Prostate gland (tissue), 2 donors: Measurements from ENCODE around the gene CXCR4. TPM values are rescaled to one million over a fixed set of nuclear protein-coding genes. Genes with fewer than 3 reads are reported as not detected.

Experiments used
- DNase-seq: peaks from one replicate; pipeline ENCODE4 v3.0.0-alpha.2; 2019; ENCODE audit warnings: low spot score
- H3K27ac ChIP-seq, 2 donors: fragments of 200-600 bp; sonication (generic); 2 replicates each; pipeline ENCODE4 v1.5.1; 2017 to 2019
- H3K27me3 ChIP-seq: fragments of 200-600 bp; sonication (generic); replicated peaks from 2 replicates; pipeline ENCODE4 v1.5.1; 2019; ENCODE audit not compliant: insufficient read depth
- H3K36me3 ChIP-seq, 2 donors: fragments of 200-600 bp; sonication (generic); 1 replicate in 1 of 2; 2 replicates in 1 of 2; pipeline versions ENCODE4 v1.5.1 to v1.8.1; 2017 to 2019
- H3K4me1 ChIP-seq: fragments of 200-600 bp; sonication (generic); replicated peaks from 2 replicates; pipeline ENCODE4 v1.5.1; 2019
- H3K4me3 ChIP-seq, 2 donors: fragments of 200-600 bp; sonication (generic); 2 replicates each; pipeline ENCODE4 v1.5.1; 2017 to 2019
- H3K9me3 ChIP-seq: fragments of 200-600 bp; sonication (generic); 2 replicates; pipeline ENCODE4 v1.5.1; 2017
- CTCF ChIP-seq, 4 experiments: fragments of 200-600 bp in 2 of 4; fragments of 450-650 bp in 2 of 4; sonication (generic) in 2 of 4; IDR thresholded peaks; 1 replicate in 3 of 4; 2 replicates in 1 of 4; pipeline ENCODE4 v1.5.1; 2016 to 2019; ENCODE audit warnings: antibody characterized with exemption in 4 of 4, mild to moderate bottlenecking in 2 of 4, moderate library complexity in 2 of 4
- POLR2A ChIP-seq: fragments of 450-650 bp; IDR thresholded peaks from one replicate; pipeline ENCODE4 v1.6.1; 2016; ENCODE audit warnings: antibody characterized with exemption, mild to moderate bottlenecking
- POLR2AphosphoS5 ChIP-seq: sonication (generic); formaldehyde crosslinking; IDR thresholded peaks from one replicate; pipeline ENCODE4 v1.6.1; 2017; ENCODE audit warnings: antibody characterized with exemption
- WGBS: methylation state at CpG from one replicate; pipeline ENCODE4 v1.1.5; 2018; 5-methylcytosine and 5-hydroxymethylcytosine counted together
- intact Hi-C: fragments of 100-400 bp; cut with DNase I; formaldehyde crosslinking; loops from one replicate; pipeline ENCODE4 v1.14.2; 2022
- total RNA-seq, 2 donors: library from RNA; depleted of rRNA; stranded (reverse); fragments of >200 nt; gene quantifications; one replicate each; pipeline ENCODE4 v1.1.0, GENCODE V29; 2016

Gene CXCR4
- total RNA-seq, 2 donors from 2014 or later = 20.9 to 27.2 TPM

DNA sequence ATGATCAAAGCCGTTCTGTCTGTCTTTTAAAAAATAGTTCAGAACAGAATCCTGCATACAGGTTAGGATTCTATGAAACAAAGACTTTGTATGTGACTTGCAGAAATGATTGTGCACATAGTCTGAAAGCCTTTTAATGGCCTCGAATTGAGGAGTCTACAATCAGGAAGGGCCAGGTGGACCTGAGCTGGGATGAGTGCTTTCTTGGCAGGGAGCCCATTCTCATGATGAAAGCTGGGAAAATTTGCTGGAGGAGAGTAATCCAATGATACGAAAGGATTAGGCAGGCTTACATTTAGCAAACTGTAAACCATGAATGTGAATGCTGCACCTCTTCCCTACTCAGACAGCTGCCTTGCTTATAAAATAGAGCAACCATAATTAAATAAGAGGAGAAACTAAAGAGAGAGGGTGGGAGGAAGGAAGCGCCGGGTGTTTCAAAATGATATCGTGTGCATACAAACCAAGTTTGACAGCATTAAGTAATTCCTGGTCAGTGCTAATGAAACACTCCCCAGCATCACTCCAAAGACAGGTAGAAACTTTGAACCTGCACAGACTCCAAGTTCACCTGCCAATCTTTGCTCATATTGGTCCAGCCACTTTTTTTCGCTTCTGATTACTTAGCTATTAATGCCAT is 23.7 kb upstream of the CXCR4 start:
- DNase-seq = no peak
- H3K4me3 ChIP-seq = no peak overlapping the region
- H3K4me1 ChIP-seq = no peaks in the 10 kb centered on the region
- H3K36me3 ChIP-seq = no peaks in the 10 kb centered on the region
- H3K9me3 ChIP-seq = no peaks in the 10 kb centered on the region
- TF ChIP-seq POLR2A = no peak
- TF ChIP-seq CTCF (IDR thresholded peaks at IDR 0.05) = no peak
- TF ChIP-seq POLR2AphosphoS5 = no peak
- no peaks in the 10 kb centered on the region for H3K27me3 ChIP-seq
- no peak overlapping the region for H3K27ac ChIP-seq
- 36% methylated on average over 7 of the region's 7 CpGs for WGBS
- intact Hi-C loops = no loop called here

GRCh38 chr2:136139631-136140030 is 21.7 kb upstream of the CXCR4 start:
- no peaks in the 10 kb centered on the region for H3K36me3 ChIP-seq
- 77% methylated on average over 3 of the region's 3 CpGs for WGBS
- intact Hi-C loops = no loop called here

DNA sequence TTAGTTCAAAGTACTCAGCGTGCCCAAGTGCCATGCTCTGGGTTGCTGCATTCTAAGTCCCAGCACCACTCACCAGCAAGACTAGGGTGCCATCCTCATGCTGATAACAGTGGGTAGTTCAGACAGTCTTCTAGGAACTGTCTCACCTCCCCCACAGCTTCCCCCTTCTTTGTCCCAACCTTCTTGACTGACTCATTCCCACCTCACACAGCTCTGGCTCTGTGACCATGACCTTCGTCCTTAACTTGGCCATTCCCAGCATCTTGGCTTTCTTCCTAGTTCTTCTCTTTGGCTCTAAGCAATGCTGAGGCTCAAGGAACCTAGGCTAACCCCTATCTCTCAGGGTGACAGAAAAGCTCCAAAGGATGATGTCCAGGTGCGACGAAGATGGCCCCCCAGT is 20.0 kb upstream of the CXCR4 start:
- H3K4me1 ChIP-seq = no peaks in the 10 kb centered on the region
- no peaks in the 10 kb centered on the region for H3K27me3 ChIP-seq
- intact Hi-C loops = no loop called here
- no peaks in the 10 kb centered on the region for H3K9me3 ChIP-seq
- DNase-seq = no peak
- 87% methylated on average over 4 of the region's 4 CpGs for WGBS
- H3K27ac ChIP-seq = no peak overlapping the region
- TF ChIP-seq POLR2A (no peak), CTCF (IDR thresholded peaks at IDR 0.05) (no peak), POLR2AphosphoS5 (no peak)
- H3K4me3 ChIP-seq = no peak overlapping the region
- no peaks in the 10 kb centered on the region for H3K36me3 ChIP-seq

More at GRCh38 chr2:136139631-136140030, 21.7 kb upstream of the CXCR4 start:
- TF ChIP-seq CTCF (IDR thresholded peaks at IDR 0.05) = no peak
- no peak for TF ChIP-seq POLR2AphosphoS5
- no peak for TF ChIP-seq POLR2A
- no peak overlapping the region for H3K27ac ChIP-seq
- DNase-seq = no peak
- no peaks in the 10 kb centered on the region for H3K9me3 ChIP-seq
- H3K4me3 ChIP-seq = no peak overlapping the region
- no peaks in the 10 kb centered on the region for H3K27me3 ChIP-seq
- no peaks in the 10 kb centered on the region for H3K4me1 ChIP-seq

GRCh38 chr2:136136931-136137330 is 19.0 kb upstream of the CXCR4 start:
- Histone ChIP-seq H3K4me1 (no peaks in the 10 kb centered on the region), H3K4me3 (no peak overlapping the region), H3K27me3 (no peaks in the 10 kb centered on the region), H3K27ac (peak overlapping the region in 1 of 2 donors; percentile 4), H3K9me3 (no peaks in the 10 kb centered on the region), H3K36me3 (no peaks in the 10 kb centered on the region)
- DNase-seq = no peak
- 100% methylated on average over 1 of the region's 1 CpG for WGBS
- intact Hi-C loops = no loop called here
- TF ChIP-seq POLR2A = no peak
- no peak for TF ChIP-seq POLR2AphosphoS5
- no peak for TF ChIP-seq CTCF (IDR thresholded peaks at IDR 0.05)
